ENCODE results near the gene CPXM2. TPM values are rescaled to one million over a fixed set of nuclear protein-coding genes. Genes with fewer than 3 reads are reported as not detected.

The CPXM2 gene
- 10 to 100 TPM in 1 of 10 donors, 1 to 10 TPM in 4, under 1 TPM in 5; 0.48 to 28.5 (median 1.0) TPM for polyA plus RNA-seq (ENCODE audit: insufficient read length in 10 of 10)
- long read RNA-seq, donor 1, result 0 reads
- long read RNA-seq, donor 2, result 0 reads
- long read RNA-seq, donor 3, result 0 reads
- long read RNA-seq, donor 4, result 0 reads
- long read RNA-seq, donor 5, result 0 reads
- long read RNA-seq, donor 6, result 0 reads
- long read RNA-seq, donor 7, result 0 reads
- long read RNA-seq, donor 8, result 0 reads
- long read RNA-seq, donor 9, result 0 reads

GRCh38 chr10:123891144-123892071, at the start of gene CPXM2:
Gene CPXM2, minus strand, starts transcription at chr10:123891807. Its CDS starts 148 bp downstream, at chr10:123891659.
- DNase-seq, result no peak

GRCh38 chr10:123939591-123939990, 48.0 kb upstream of the CPXM2 start:
- no peak for DNase-seq

GRCh38 chr10:123938890-123939289, 47.3 kb upstream of the CPXM2 start:
- DNase-seq, result no peak

GRCh38 chr10:123936426-123936825, 44.8 kb upstream of the CPXM2 start:
- no peak for DNase-seq

GRCh38 chr10:123935680-123936079, 44.1 kb upstream of the CPXM2 start:
- no peak for DNase-seq

- DNase-seq, result no peak
These were observed 43.2 kb upstream of the CPXM2 start for GRCh38 chr10:123934846-123935245.

- peak; percentile 45 to 84 (median 71) for DNase-seq
These were observed 38.9 kb upstream of the CPXM2 start for GRCh38 chr10:123930340-123931001.

- no peak for DNase-seq
These were observed 38.2 kb upstream of the CPXM2 start for GRCh38 chr10:123929791-123930190.

- DNase-seq, result no peak
These were observed 36.8 kb upstream of the CPXM2 start for GRCh38 chr10:123928427-123928826.

GRCh38 chr10:123926401-123927264, 35.0 kb upstream of the CPXM2 start:
- DNase-seq, result peak in 1 of 3 donors; percentile 18

GRCh38 chr10:123922126-123922525, 30.5 kb upstream of the CPXM2 start:
- DNase-seq, result no peak

GRCh38 chr10:123916775-123917174, 25.2 kb upstream of the CPXM2 start:
- DNase-seq, result no peak

- no peak for DNase-seq
These were observed 22.2 kb upstream of the CPXM2 start for GRCh38 chr10:123913688-123914268.

GRCh38 chr10:123912871-123913270, 21.3 kb upstream of the CPXM2 start:
- DNase-seq, result no peak

GRCh38 chr10:123912466-123912865, 20.9 kb upstream of the CPXM2 start:
- DNase-seq, result no peak

GRCh38 chr10:123911866-123912265, 20.3 kb upstream of the CPXM2 start:
- no peak for DNase-seq

- DNase-seq, result no peak
These were observed 18.3 kb upstream of the CPXM2 start for GRCh38 chr10:123909866-123910265.

- no peak for DNase-seq
These were observed 17.8 kb upstream of the CPXM2 start for GRCh38 chr10:123909426-123909825.

GRCh38 chr10:123908379-123908778, 16.8 kb upstream of the CPXM2 start:
- no peak for DNase-seq

- no peak for DNase-seq
These were observed 15.5 kb upstream of the CPXM2 start for GRCh38 chr10:123906884-123907652.
